ENCODE measurements around the gene STAT2. TPM values are rescaled to one million over a fixed set of nuclear protein-coding genes. Genes with fewer than 3 reads are reported as not detected.

STAT2 gene
- total RNA-seq, 1 experiment from 2014 or later = 76.6 TPM

DNA sequence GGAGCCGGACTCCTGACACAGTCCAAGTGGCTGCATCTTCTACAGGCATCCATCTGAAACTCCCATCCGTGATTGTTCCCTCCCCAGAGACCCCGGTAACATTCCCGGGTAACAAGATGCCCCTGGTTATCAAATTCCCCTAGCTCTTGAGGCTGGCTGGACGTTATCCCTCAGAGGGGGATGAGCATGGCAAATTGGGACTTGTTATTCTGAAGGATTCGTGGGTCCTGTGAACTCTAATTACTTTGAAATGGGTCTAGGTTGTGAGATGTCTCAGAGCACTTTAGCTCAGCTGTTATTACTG is 25.5 kb downstream of the STAT2 start:
- Histone ChIP-seq H3K9me2 (ENCODE audit: insufficient read depth) (no peaks in the 10 kb centered on the region), H3K79me2 (ENCODE audit: low read depth) (peaks cover 13% of the 10 kb centered on the region), H3K4me2 (peak overlapping the region; percentile 77), H2AFZ (peak overlapping the region; percentile 87), H3K4me1 (replicated peaks; ENCODE audit: insufficient read depth) (peaks cover 41% of the 10 kb centered on the region), H3K4me3 (peak overlapping the region; percentile 88), H3K27ac (peak overlapping the region; percentile 89), H3F3A (ENCODE audit: insufficient read depth, low read depth) (peaks cover 40% of the 10 kb centered on the region), H4K20me1 (ENCODE audit: insufficient read depth) (no peaks in the 10 kb centered on the region), H3K9me3 (ENCODE audit: insufficient read depth, low read depth) (no peaks in the 10 kb centered on the region), H3K36me3 (ENCODE audit: low read depth) (no peaks in the 10 kb centered on the region), H3K27me3 (ENCODE audit: insufficient read depth, low read depth) (no peaks in the 10 kb centered on the region)
- TSS peak; percentile 96 for BruUV-seq (replicated peaks)
- TF ChIP-seq EZH2 (IDR thresholded peaks at IDR 0.05; ENCODE audit: low read depth) (no peak), CTCF (conservative IDR thresholded peaks at IDR 0.05) (no peak)
- no peak for DNase-seq
- POLR2A ChIA-PET (ENCODE audit: unreplicated experiment) = no interaction called here
- intact Hi-C loops (cut with micrococcal nuclease; ENCODE audit: unreplicated experiment) = loop anchor here (1.0 kb wide), 1 partner anchor 26 kb away; the partner anchor contains the start of gene STAT2
- CTCF ChIA-PET = no interaction called here

GRCh38 chr12:56333679-56334489 is 26.0 kb downstream of the STAT2 start, which contains the start of gene PAN2:
TSS of gene PAN2 (minus strand) at chr12:56334000. CDS start at chr12:56333094, 906 bp downstream.
- no peak for TF ChIP-seq EZH2 (IDR thresholded peaks at IDR 0.05; ENCODE audit: low read depth)
- peak; percentile 63 for TF ChIP-seq CTCF (conservative IDR thresholded peaks at IDR 0.05)
- ChIA-PET POLR2A (ENCODE audit: unreplicated experiment) (interaction anchor here (0.5 to 0.7 kb wide), 6 partner anchors 18 to 745 kb away, joined by 3 to 9 read pairs (median 4); partner anchors contain the start of genes CNPY2, NEMP1 and STAT2), CTCF (interaction anchor here (0.6 to 0.7 kb wide), 2 partner anchors 127 to 670 kb away, joined by 4 to 5 read pairs; no protein-coding TSS in a partner anchor)
- H3K79me2 ChIP-seq (ENCODE audit: low read depth) = peaks cover 13% of the 10 kb centered on the region
- peaks cover 34% of the 10 kb centered on the region for H3F3A ChIP-seq (ENCODE audit: insufficient read depth, low read depth)
- intact Hi-C loops (cut with micrococcal nuclease; ENCODE audit: unreplicated experiment) = loop anchor here (1.0 kb wide), 1 partner anchor 26 kb away; the partner anchor contains the start of gene STAT2
- H3K4me3 ChIP-seq = peak within 1 kb of the TSS; percentile 88
- H3K27ac ChIP-seq = peak within 1 kb of the TSS; percentile 89
- H3K4me2 ChIP-seq = peak within 1 kb of the TSS; percentile 95
- BruUV-seq (replicated peaks) = no TSS peak
- no peaks in the 10 kb centered on the region for H3K9me3 ChIP-seq (ENCODE audit: insufficient read depth, low read depth)
- H3K36me3 ChIP-seq (ENCODE audit: low read depth) = no peaks in the 10 kb centered on the region
- H2AFZ ChIP-seq = peak within 1 kb of the TSS; percentile 87
- H4K20me1 ChIP-seq (ENCODE audit: insufficient read depth) = no peaks in the 10 kb centered on the region
- H3K27me3 ChIP-seq (ENCODE audit: insufficient read depth, low read depth) = no peaks in the 10 kb centered on the region
- H3K4me1 ChIP-seq (replicated peaks; ENCODE audit: insufficient read depth) = peaks cover 36% of the 10 kb centered on the region
- H3K9me2 ChIP-seq (ENCODE audit: insufficient read depth) = no peaks in the 10 kb centered on the region
- peak; percentile 92 to 93 for DNase-seq

DNA sequence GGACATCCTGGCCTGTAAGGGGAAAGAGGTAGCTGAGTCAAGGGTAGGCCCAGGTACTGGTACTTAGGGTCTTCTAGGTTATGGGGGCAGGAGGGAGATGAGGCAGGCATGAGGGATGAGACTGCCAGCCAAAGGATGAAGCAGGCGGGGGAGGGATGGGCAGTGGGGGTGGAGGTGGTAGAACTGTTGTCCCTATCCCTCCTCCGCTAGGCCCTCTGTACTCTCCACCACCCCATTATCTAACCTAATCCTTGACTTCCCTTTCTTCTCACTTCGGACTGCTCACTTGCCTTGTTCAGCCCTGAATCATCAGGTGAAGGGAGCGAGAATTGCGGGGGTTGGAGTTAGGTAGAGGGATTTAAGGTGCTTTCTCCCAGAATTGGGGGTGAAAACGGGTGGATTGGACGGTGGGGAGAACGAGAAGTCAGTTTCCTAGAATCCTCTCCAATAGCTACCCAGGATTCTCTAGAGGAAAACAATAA is 26.7 kb downstream of the STAT2 start:
- intact Hi-C loops (cut with micrococcal nuclease; ENCODE audit: unreplicated experiment) = no loop called here
- peak overlapping the region; percentile 88 for H3K4me3 ChIP-seq
- peak in 1 of 2 experiments; percentile 35 for DNase-seq
- H3K9me3 ChIP-seq (ENCODE audit: insufficient read depth, low read depth) = no peaks in the 10 kb centered on the region
- BruUV-seq (replicated peaks) = TSS peak; percentile 55
- no peaks in the 10 kb centered on the region for H4K20me1 ChIP-seq (ENCODE audit: insufficient read depth)
- ChIA-PET CTCF (interaction anchor here (0.6 to 0.7 kb wide), 2 partner anchors 128 to 671 kb away, joined by 4 to 5 read pairs; no protein-coding TSS in a partner anchor), POLR2A (ENCODE audit: unreplicated experiment) (interaction anchor here (0.5 to 0.7 kb wide), 5 partner anchors 19 to 745 kb away, joined by 3 to 9 read pairs (median 4); partner anchors contain the start of genes NEMP1 and STAT2)
- TF ChIP-seq EZH2 (IDR thresholded peaks at IDR 0.05; ENCODE audit: low read depth) (no peak), CTCF (conservative IDR thresholded peaks at IDR 0.05) (no peak)
- H3K36me3 ChIP-seq (ENCODE audit: low read depth) = no peaks in the 10 kb centered on the region
- peak overlapping the region; percentile 87 for H2AFZ ChIP-seq
- peaks cover 13% of the 10 kb centered on the region for H3K79me2 ChIP-seq (ENCODE audit: low read depth)
- H3K4me2 ChIP-seq = peak overlapping the region; percentile 95
- peaks cover 30% of the 10 kb centered on the region for H3K4me1 ChIP-seq (replicated peaks; ENCODE audit: insufficient read depth)
- H3K27me3 ChIP-seq (ENCODE audit: insufficient read depth, low read depth) = no peaks in the 10 kb centered on the region
- peaks cover 33% of the 10 kb centered on the region for H3F3A ChIP-seq (ENCODE audit: insufficient read depth, low read depth)
- no peaks in the 10 kb centered on the region for H3K9me2 ChIP-seq (ENCODE audit: insufficient read depth)
- peak overlapping the region; percentile 89 for H3K27ac ChIP-seq

Measured in PC-9 (cell line).